ENCODE data around the gene PHF21A.
"Not testable (repeated sequence)": the region's sequence is repeated elsewhere in the genome, so short reads cannot be mapped to it uniquely, and the experiment has no call there.

PHF21A gene

GRCh38 chr11:45918331-45918941 lies 202.8 kb downstream of the PHF21A start:
- peak; percentile 27 to 74 for DNase-seq

- DNase-seq = peak; percentile 93 to 97
These were observed 203.5 kb downstream of the PHF21A start, which contains the start of gene PEX16 for GRCh38 chr11:45917623-45918330. TSS of gene PEX16 (minus strand) at chr11:45917877. CDS start at chr11:45917811, 66 bp downstream.

GRCh38 chr11:45917286-45917622 lies 204.0 kb downstream of the PHF21A start:
- DNase-seq = no peak

- DNase-seq = no peak
These were observed 205.8 kb downstream of the PHF21A start for GRCh38 chr11:45915446-45915845.

- no peak for DNase-seq
These were observed 207.2 kb downstream of the PHF21A start for GRCh38 chr11:45913942-45914635.

- no peak for DNase-seq
These were observed 207.7 kb downstream of the PHF21A start for GRCh38 chr11:45913514-45913913.

- no peak for DNase-seq
These were observed 210.6 kb downstream of the PHF21A start for GRCh38 chr11:45910623-45911022.

GRCh38 chr11:45909594-45910475 lies 211.4 kb downstream of the PHF21A start:
- no peak for DNase-seq

- no peak for DNase-seq
These were observed 213.3 kb downstream of the PHF21A start for GRCh38 chr11:45907911-45908370.

- no peak for DNase-seq
These were observed 214.2 kb downstream of the PHF21A start, which contains the start of gene FREY1 for GRCh38 chr11:45906965-45907611. TSS of gene FREY1 (minus strand) at chr11:45907271. CDS start at chr11:45907245, 26 bp downstream.

- no peak for DNase-seq
These were observed 215.1 kb downstream of the PHF21A start for GRCh38 chr11:45906096-45906682.

- not testable (repeated sequence) for DNase-seq
These were observed 215.7 kb downstream of the PHF21A start for GRCh38 chr11:45905576-45905975.

GRCh38 chr11:45905095-45905494 lies 216.2 kb downstream of the PHF21A start:
- DNase-seq = no peak

GRCh38 chr11:45904309-45904915 lies 216.8 kb downstream of the PHF21A start:
- no peak for DNase-seq

- no peak for DNase-seq
These were observed 218.5 kb downstream of the PHF21A start for GRCh38 chr11:45902452-45903380.

GRCh38 chr11:45901626-45902025 lies 219.6 kb downstream of the PHF21A start:
- DNase-seq = no peak

GRCh38 chr11:45900916-45901617 lies 220.2 kb downstream of the PHF21A start:
- DNase-seq = no peak

- DNase-seq = not testable (repeated sequence)
These were observed 221.0 kb downstream of the PHF21A start for GRCh38 chr11:45900175-45900800.

All from NCI-H187 (cell line).